Urinary bladder (tissue), 4 donors: ENCODE measurements around the gene SP2. TPM values are rescaled to one million over a fixed set of nuclear protein-coding genes. Genes with fewer than 3 reads are reported as not detected.
"Not testable (repeated sequence)": the region's sequence is repeated elsewhere in the genome, so short reads cannot be mapped to it uniquely, and the experiment has no call there.

ENCODE experiments used
- DNase-seq: peaks from one replicate; pipeline ENCODE4 v3.0.0-alpha.2; 2015; ENCODE audit errors: extremely low spot score
- H3K27ac ChIP-seq: one replicate; pipeline ENCODE4 v1.5.1; 2013; ENCODE audit warnings: low read depth, mild to moderate bottlenecking, moderate library complexity
- H3K36me3 ChIP-seq: one replicate; pipeline ENCODE4 v1.6.1; 2013; ENCODE audit warnings: mild to moderate bottlenecking, moderate library complexity; ENCODE audit not compliant: insufficient read depth
- H3K4me1 ChIP-seq: one replicate; pipeline ENCODE4 v1.6.1; 2013; ENCODE audit warnings: mild to moderate bottlenecking, moderate library complexity; ENCODE audit not compliant: insufficient read depth
- H3K4me3 ChIP-seq: one replicate; pipeline ENCODE4 v1.5.1; 2013; ENCODE audit warnings: low read depth, low read length
- whole genome bisulfite sequencing: extraction: QIAGEN DNeasy Blood & Tissue Kit; methylation state at CpG from one replicate; pipeline ENCODE4 v1.1.7; 2013; 5-methylcytosine and 5-hydroxymethylcytosine counted together
- polyA plus RNA-seq: library from polyadenylated mRNA; stranded (reverse); fragments of 200-250 nt; gene quantifications from one replicate; pipeline ENCODE4 v1.2.3, GENCODE V29; 2013
- total RNA-seq: library from RNA; depleted of rRNA; stranded (reverse); fragments of >200 nt; gene quantifications from one replicate; pipeline ENCODE4 v1.2.3, GENCODE V29; 2014
- donor health status: healthy with polysubstance abuse.
- donor health status: healthy.

Gene SP2
- total and polyA plus RNA-seq, 2 donors: 1.9 to 16.0 TPM

DNA sequence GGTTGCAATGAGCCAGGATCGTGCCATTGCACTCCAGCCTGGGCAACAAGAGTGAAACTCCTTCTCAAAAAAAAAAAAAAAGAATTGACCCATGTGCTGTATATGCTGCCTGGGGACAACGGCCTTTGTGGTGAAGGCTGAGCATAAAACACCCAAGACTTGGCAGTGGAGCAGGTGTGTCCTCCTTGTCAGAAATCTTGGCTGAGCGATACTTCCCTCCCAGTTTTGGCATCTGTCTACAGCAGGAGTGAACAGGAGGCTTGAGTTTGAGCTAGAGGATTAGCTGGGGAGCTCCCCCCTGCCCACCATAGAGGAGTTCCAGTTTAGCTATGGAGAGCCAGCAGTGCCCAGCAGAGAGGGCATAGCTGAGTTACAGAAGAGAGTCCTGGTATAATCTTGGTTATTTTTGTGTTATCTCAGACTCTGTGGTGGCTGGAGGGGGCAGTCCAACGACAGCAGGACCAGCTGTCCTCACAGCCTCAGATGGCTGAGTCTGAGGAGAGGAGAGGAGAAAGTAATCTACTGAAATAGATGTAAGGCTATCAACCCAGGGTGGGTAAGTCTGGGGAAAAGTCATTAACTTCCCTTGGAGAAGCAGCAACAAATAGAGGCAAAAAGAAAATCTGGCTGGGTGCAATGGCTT, 18.4 kb downstream of the SP2 start:
- DNase-seq: no peak

GRCh38 chr17:47915776-47916398, 19.9 kb downstream of the SP2 start:
- no peak for DNase-seq
- Histone ChIP-seq H3K4me1 (no peaks in the 10 kb centered on the region), H3K4me3 (no peak overlapping the region), H3K36me3 (no peaks in the 10 kb centered on the region), H3K27ac (no peak overlapping the region)
- 64% methylated on average over 12 of the region's 12 CpGs for WGBS

More for the DNA sequence above, 18.4 kb downstream of the SP2 start:
- H3K27ac ChIP-seq: no peak overlapping the region
- H3K4me3 ChIP-seq: no peak overlapping the region
- H3K36me3 ChIP-seq: no peaks in the 10 kb centered on the region
- 63% methylated on average over 4 of the region's 4 CpGs for WGBS
- H3K4me1 ChIP-seq: no peaks in the 10 kb centered on the region

DNA sequence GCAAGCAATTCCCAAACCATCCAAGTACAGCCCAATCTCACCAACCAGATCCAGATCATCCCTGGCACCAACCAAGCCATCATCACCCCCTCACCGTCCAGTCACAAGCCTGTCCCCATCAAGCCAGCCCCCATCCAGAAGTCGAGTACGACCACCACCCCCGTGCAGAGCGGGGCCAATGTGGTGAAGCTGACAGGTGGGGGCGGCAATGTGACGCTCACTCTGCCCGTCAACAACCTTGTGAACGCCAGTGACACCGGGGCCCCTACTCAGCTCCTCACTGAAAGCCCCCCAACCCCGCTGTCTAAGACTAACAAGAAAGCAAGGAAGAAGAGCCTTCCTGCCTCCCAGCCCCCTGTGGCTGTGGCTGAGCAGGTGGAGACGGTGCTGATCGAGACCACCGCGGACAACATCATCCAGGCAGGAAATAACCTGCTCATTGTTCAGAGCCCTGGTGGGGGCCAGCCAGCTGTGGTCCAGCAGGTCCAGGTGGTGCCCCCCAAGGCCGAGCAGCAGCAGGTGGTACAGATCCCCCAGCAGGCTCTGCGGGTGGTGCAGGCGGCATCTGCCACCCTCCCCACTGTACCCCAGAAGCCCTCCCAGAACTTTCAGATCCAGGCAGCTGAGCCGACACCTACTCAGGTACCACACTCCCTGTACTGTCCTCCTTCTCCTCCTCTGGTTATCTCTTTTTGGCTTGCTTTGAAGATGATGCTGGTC, 20.6 kb downstream of the SP2 start:
- Histone ChIP-seq H3K36me3 (no peaks in the 10 kb centered on the region), H3K4me1 (no peaks in the 10 kb centered on the region), H3K4me3 (no peak overlapping the region), H3K27ac (no peak overlapping the region)
- 90% methylated on average over 19 of the region's 19 CpGs for WGBS
- no peak for DNase-seq

- no peak overlapping the region for H3K4me3 ChIP-seq
- no peaks in the 10 kb centered on the region for H3K36me3 ChIP-seq
- H3K4me1 ChIP-seq: no peaks in the 10 kb centered on the region
- 71% methylated on average over 2 of the region's 2 CpGs for WGBS
- no peak for DNase-seq
- H3K27ac ChIP-seq: no peak overlapping the region
These were observed 21.5 kb downstream of the SP2 start for GRCh38 chr17:47917581-47917980.

DNA sequence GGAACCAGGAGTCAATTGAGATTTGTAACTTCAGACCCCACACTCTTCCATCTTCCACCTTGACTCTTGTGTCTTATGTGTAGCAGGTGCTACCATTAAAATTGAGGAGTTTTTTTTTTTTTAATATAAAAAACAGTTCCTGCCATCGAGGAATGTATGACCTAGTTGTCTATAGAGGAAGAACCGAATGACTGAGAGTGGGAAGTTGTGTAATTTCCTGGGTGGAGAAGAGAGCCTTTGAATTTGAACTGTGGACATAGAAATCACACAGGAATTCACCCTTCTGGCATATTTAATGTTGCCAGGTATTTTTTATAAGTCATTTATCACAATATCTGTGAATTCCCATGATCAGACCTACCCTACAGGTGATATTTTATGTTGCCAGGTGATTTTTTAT, 22.0 kb downstream of the SP2 start:
- WGBS: 73% methylated on average over 2 of the region's 2 CpGs
- no peak overlapping the region for H3K4me3 ChIP-seq
- H3K36me3 ChIP-seq: peaks cover under 1% of the 10 kb centered on the region
- H3K27ac ChIP-seq: no peak overlapping the region
- no peak for DNase-seq
- no peaks in the 10 kb centered on the region for H3K4me1 ChIP-seq

DNA sequence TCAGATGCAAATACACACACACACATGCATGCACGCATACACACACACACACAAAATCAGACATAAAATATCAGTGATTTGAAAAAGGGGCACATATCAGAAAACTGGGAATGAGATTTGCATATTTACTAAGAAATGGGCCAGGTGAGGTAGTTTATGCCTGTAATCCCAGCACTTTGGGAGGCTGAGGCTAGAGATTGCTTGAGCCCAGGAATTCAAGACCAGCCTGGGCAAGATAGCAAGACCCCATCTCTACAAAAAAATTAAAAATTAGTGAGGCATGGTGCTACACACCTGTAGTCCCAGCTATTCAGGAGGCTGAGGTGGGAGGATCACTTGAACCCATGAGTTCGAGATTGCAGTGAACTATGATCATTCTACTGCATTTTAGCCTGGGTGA, 23.0 kb downstream of the SP2 start:
- Histone ChIP-seq H3K36me3 (peaks cover 2% of the 10 kb centered on the region), H3K27ac (no peak overlapping the region), H3K4me3 (no peak overlapping the region), H3K4me1 (no peaks in the 10 kb centered on the region)
- no peak for DNase-seq
- 91% methylated on average over 2 of the region's 2 CpGs for WGBS

DNA sequence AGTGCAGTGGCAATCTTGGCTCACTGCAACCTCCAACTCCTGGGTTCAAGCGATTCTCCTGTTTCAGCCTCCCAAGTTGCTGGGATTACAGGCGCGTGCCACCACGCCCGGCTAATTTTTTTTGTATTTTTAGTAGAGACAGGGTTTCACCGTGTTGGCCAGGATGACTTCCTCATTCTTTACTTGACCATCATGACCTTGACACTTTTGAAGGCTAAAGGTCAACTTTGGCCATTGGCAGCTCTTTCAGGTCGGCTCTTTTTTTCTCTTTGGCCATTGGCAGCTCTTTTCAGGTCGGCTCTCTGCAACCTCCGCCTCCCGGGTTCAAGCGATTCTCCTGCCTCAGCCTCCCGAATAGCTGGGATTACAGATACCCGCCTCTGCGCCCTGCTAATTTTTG, 23.9 kb downstream of the SP2 start:
- H3K4me3 ChIP-seq, H3K27ac ChIP-seq, DNase-seq, H3K36me3 ChIP-seq, H3K4me1 ChIP-seq: not testable (repeated sequence)
- WGBS: 96% methylated on average over 14 of the region's 14 CpGs

DNA sequence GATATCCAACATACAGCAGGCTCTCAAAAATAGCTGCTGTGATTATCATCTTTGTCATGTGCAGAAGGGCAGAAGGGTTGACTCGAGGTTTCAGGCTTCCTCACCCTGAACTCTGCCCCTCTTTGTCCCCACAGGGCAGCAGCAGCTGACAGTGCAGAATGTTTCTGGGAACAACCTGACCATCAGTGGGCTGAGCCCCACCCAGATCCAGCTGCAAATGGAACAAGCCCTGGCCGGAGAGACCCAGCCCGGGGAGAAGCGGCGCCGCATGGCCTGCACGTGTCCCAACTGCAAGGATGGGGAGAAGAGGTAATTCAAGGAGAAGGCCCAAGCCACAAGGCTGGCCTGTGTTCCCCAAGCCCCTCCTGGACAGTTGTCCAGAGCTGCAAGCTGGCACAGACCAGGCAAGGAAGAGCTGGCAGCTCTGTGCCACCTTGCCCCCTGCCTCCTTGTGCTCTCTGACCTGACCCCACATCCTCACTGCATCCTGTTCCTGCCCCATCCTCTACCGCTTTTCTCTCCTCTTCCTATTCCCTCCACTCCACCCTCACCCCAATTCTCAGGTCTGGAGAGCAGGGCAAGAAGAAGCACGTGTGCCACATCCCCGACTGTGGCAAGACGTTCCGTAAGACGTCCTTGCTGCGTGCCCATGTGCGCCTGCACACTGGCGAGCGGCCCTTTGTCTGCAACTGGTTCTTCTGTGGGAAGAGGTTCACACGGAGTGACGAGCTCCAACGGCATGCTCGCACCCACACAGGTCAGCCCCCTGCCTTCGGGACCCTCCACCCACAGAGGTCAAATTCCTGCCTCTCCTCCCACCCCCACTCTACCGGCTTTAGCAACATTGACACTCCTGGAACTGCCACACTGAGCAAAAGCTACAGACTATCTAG, 29.0 kb downstream of the SP2 start:
- Histone ChIP-seq H3K27ac (no peak overlapping the region), H3K36me3 (peaks cover 5% of the 10 kb centered on the region), H3K4me3 (no peak overlapping the region), H3K4me1 (no peaks in the 10 kb centered on the region)
- WGBS: 89% methylated on average over 23 of the region's 23 CpGs
- DNase-seq: no peak

GRCh38 chr17:47925678-47925988, 29.6 kb downstream of the SP2 start:
- WGBS: 85% methylated on average over 3 of the region's 3 CpGs
- Histone ChIP-seq H3K36me3 (peaks cover 5% of the 10 kb centered on the region), H3K4me1 (no peaks in the 10 kb centered on the region), H3K4me3 (no peak overlapping the region), H3K27ac (no peak overlapping the region)
- no peak for DNase-seq

- WGBS: 92% methylated on average over 20 of the region's 20 CpGs
- no peaks in the 10 kb centered on the region for H3K4me1 ChIP-seq
- H3K36me3 ChIP-seq: peaks cover 5% of the 10 kb centered on the region
- no peak for DNase-seq
- H3K27ac ChIP-seq: no peak overlapping the region
- H3K4me3 ChIP-seq: no peak overlapping the region
These were observed 31.9 kb downstream of the SP2 start for GRCh38 chr17:47927821-47928400.

GRCh38 chr17:47928415-47928814, 32.4 kb downstream of the SP2 start:
- Histone ChIP-seq H3K4me3 (no peak overlapping the region), H3K4me1 (no peaks in the 10 kb centered on the region), H3K27ac (no peak overlapping the region), H3K36me3 (peaks cover 3% of the 10 kb centered on the region)
- DNase-seq: no peak
- 78% methylated on average over 2 of the region's 2 CpGs for WGBS

DNA sequence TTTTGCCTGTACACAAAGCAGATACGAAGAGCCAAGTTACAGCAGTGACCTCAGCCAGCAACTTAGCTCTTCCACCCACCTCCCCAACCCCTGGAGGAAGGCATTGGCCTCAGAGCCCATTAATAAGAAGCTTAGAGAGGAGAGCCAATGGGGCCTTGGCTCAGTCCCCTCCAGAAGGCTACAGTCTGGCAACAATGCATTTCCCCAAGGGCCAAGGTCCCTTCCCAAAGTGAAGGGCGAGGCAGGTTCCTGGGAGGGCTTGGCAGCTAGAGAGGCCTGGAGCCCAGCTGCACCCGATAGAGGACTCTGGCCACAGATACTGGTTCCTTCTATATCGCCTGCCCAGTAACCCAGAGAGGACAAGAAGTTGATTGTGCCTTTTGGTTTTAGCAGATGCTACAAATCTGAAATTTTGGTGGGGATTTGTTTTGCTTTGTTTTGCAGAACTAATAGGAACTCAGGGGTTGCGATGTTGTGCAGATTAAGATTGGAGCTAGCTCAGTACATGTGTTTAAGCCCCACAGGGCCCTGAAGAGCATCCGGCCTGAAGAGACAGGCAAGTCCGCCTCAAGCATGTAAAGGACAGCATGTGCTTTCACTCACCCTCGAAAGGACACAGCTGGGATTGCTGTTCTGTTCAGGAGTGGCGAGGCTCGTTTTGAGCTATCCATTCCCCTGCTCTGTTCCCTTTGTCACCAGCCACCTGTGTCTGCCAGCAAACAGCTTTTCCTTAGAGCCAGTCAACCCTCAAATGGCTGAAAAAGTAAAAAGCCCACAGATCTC, 33.4 kb downstream of the SP2 start:
- no peak for DNase-seq
- 71% methylated on average over 10 of the region's 10 CpGs for WGBS
- Histone ChIP-seq H3K4me1 (no peaks in the 10 kb centered on the region), H3K4me3 (no peak overlapping the region), H3K27ac (no peak overlapping the region), H3K36me3 (peaks cover 3% of the 10 kb centered on the region)

DNA sequence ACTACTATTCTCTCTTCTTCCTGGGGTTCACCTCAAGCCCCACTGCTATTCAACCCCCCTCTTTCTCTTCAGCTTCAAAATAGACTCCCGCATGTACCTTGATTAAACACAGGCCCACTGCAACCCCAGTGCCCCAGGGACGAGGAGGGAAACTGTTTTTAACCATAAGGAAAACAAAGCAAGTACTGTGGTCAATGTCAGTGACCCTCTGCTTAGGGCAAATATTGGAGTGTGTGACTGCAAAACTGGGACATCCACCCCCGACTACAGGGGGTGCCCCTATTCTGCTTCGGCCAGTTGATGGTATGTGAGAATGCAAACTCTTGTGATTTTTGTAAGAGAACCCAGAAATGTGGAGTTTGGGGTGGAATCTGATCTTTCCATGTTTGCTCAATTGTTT, 35.8 kb downstream of the SP2 start:
- Histone ChIP-seq H3K4me1 (no peaks in the 10 kb centered on the region), H3K36me3 (no peaks in the 10 kb centered on the region), H3K27ac (no peak overlapping the region), H3K4me3 (no peak overlapping the region)
- DNase-seq: no peak
- WGBS: 83% methylated on average over 4 of the region's 4 CpGs
